ENCODE data around the gene SACS. TPM values are rescaled to one million over a fixed set of nuclear protein-coding genes. Genes with fewer than 3 reads are reported as not detected.

Gene SACS
- total RNA-seq, 1 experiment from 2014 or later = 53.0 TPM

GRCh38 chr13:23381866-23382265, 51.6 kb downstream of the SACS start:
- no peak overlapping the region for H4K8ac ChIP-seq (replicated peaks; ENCODE audit: insufficient read length, low read depth, low read length)

More at GRCh38 chr13:23381866-23382265, 51.6 kb downstream of the SACS start:
- H2BK15ac ChIP-seq (ENCODE audit: low read depth, low read length) = no peak overlapping the region
- H3K9me3 ChIP-seq (ENCODE audit: control insufficient read depth, low read depth, low read length) = no peaks in the 10 kb centered on the region
- no peak overlapping the region for H2BK12ac ChIP-seq (ENCODE audit: insufficient read length, low read depth, low read length)
- H3K79me2 ChIP-seq (ENCODE audit: insufficient read depth, low read length) = no peaks in the 10 kb centered on the region
- no peak overlapping the region for H3K27ac Mint-ChIP-seq
- no peaks in the 10 kb centered on the region for H3K9me3 Mint-ChIP-seq
- H2BK120ac ChIP-seq (ENCODE audit: low read depth, low read length, poor library complexity, severe bottlenecking) = no peak overlapping the region
- H2AFZ ChIP-seq (ENCODE audit: low read length) = no peak overlapping the region
- H2BK20ac ChIP-seq (ENCODE audit: low read depth, low read length, poor library complexity, severe bottlenecking) = no peak overlapping the region
- H3K4me1 Mint-ChIP-seq = peaks cover 26 to 28% of the 10 kb centered on the region in 2 experiments
- no peak for DNase-seq
- H3K4me1 ChIP-seq (ENCODE audit: insufficient read depth, low read length) = no peaks in the 10 kb centered on the region; the same call in 1 of the 2 replicates
- no peaks in the 10 kb centered on the region; a peak in 1 of 7 replicates for H3K36me3 Mint-ChIP-seq (ENCODE audit: insufficient read depth in 1 of 3, low read depth in 3 of 3)
- H3K27ac ChIP-seq (ENCODE audit: insufficient read length, low read depth, low read length) = no peak overlapping the region
- no peak overlapping the region for H3K4ac ChIP-seq (ENCODE audit: low read depth, low read length)
- no peak for TF ChIP-seq CTCF (conservative IDR thresholded peaks at IDR 0.05)
- no peaks in the 10 kb centered on the region for H3K27me3 ChIP-seq (ENCODE audit: insufficient read depth, low read length)
- H3K79me1 ChIP-seq (ENCODE audit: insufficient read depth, low read depth, low read length, poor library complexity, severe bottlenecking) = no peaks in the 10 kb centered on the region
- H3K18ac ChIP-seq (ENCODE audit: insufficient read length, low read depth, low read length) = no peak overlapping the region
- no peak overlapping the region for H3K4me3 Mint-ChIP-seq
- H4K20me1 ChIP-seq (ENCODE audit: control insufficient read depth, insufficient read depth, insufficient read length) = peaks cover 3% of the 10 kb centered on the region
- no peak overlapping the region for H3T11ph ChIP-seq (ENCODE audit: low read length)
- no peaks in the 10 kb centered on the region; the same call in 1 of the 2 replicates for H3K27me3 Mint-ChIP-seq (ENCODE audit: low read depth)
- no peak overlapping the region for H3K9ac ChIP-seq (ENCODE audit: extremely low read depth, insufficient read length, low read length)
- no peak overlapping the region for H3K14ac ChIP-seq (ENCODE audit: insufficient read depth, low read length)
- no peak overlapping the region for H4K91ac ChIP-seq (ENCODE audit: insufficient read length, low read depth, low read length)
- no peak overlapping the region for H4K5ac ChIP-seq (ENCODE audit: insufficient read length, low read depth, low read length)
- no CpG with 5 or more reads among the region's 6 CpGs for WGBS (ENCODE audit: extremely low coverage, insufficient read length, low lambda C conversion rate)
- H3K56ac ChIP-seq (ENCODE audit: insufficient read length, low read depth, low read length) = no peak overlapping the region
- no peaks in the 10 kb centered on the region for H3K23me2 ChIP-seq (ENCODE audit: insufficient read length, low read depth, low read length, poor library complexity, severe bottlenecking)
- H2BK5ac ChIP-seq (ENCODE audit: insufficient read length, low read length) = no peak overlapping the region
- H3K23ac ChIP-seq (ENCODE audit: insufficient read length, low read depth, low read length) = no peak overlapping the region
- H2AK5ac ChIP-seq (ENCODE audit: insufficient read length, low read length) = no peak overlapping the region
- H3K4me2 ChIP-seq (ENCODE audit: insufficient read depth, insufficient read length, low read length) = no peak overlapping the region
